Measurements from ENCODE around the gene MXRA8.
"Not testable (repeated sequence)": the region's sequence is repeated elsewhere in the genome, so short reads cannot be mapped to it uniquely, and the experiment has no call there.

MXRA8 gene, protein sequence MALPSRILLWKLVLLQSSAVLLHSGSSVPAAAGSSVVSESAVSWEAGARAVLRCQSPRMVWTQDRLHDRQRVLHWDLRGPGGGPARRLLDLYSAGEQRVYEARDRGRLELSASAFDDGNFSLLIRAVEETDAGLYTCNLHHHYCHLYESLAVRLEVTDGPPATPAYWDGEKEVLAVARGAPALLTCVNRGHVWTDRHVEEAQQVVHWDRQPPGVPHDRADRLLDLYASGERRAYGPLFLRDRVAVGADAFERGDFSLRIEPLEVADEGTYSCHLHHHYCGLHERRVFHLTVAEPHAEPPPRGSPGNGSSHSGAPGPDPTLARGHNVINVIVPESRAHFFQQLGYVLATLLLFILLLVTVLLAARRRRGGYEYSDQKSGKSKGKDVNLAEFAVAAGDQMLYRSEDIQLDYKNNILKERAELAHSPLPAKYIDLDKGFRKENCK

DNA sequence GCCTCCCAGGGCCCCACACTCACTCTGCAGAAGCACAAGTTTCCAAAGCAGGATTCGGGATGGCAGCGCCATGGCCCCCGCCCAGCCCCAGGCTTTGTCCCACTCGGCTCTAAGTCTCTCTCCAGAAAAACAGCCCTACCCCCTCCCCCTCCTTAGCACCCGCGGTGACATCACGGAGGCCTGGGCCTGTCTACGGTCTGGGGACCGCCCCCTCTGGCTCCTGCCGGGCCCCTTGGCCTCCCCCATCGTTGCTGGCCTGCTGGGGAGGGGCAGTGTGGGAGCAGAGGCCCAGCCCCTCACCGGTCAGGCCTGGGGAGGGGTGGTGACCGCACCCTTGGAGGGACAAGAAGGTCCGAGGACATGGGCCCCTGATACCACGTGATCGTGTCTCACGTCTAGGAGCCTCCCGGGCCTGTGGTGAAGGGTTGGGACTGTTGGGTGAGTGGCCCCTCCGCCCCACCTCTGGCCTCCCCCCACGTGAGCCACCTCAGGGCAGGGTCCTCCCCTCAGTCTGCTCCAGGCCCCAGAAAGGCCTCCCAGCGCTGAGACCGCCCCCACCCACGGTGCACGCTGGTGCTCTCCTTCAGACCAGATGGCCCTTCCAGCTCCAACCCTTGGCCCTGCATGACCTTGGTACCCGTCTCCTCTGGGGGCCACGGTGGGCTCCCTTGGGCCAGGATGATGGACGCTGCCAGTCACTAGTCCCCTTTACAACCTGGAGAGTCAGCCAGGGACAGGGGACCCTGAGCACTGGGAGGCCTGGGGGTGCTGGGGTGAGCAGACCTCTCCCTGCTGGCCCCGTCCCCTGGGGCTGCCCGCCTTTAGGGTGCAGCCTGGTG lies at the start of gene MXRA8:
TSS of gene MXRA8 (minus strand) at position 123 of the 839 bp plus-strand sequence. CDS start at position 72, 51 bp downstream.
- no peak for DNase-seq (ENCODE audit: low read depth in 4 of 4, low spot score in 1 of 4)

DNA sequence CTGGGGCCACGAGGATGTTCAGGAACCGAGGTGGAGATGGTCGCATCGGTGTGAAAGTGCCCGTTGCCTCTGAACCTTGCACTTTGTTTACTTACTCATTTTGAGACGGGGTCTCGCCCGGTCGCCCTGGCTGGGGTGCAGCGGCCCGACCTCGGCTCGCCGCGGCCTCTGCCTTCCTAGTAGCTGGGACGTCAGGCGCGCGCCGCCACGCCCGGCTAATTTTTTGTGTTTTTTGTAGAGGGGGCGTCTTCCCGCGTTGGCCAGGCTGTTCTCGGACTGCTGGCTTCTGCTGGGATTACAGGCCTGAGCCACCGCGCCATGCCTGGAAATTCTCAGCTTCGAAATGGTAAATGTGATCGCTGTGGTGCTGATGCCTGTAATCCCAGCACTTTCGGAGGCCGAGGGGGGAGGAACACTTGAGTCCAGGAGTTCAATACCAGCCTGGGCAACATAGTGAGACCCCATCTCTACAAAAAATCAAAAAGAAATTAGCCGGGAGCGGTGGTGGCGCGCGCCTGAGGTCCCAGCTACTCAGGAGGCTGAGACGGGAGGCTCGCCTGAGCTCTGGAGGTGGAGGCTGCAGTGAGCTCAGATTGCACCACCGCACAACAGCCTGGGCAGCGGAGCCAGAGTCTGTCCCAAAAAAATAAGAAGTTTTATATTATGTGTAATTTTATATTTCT lies 49.4 kb upstream of the MXRA8 start:
- DNase-seq (ENCODE audit: low read depth in 4 of 4, low spot score in 1 of 4) = no peak

DNA sequence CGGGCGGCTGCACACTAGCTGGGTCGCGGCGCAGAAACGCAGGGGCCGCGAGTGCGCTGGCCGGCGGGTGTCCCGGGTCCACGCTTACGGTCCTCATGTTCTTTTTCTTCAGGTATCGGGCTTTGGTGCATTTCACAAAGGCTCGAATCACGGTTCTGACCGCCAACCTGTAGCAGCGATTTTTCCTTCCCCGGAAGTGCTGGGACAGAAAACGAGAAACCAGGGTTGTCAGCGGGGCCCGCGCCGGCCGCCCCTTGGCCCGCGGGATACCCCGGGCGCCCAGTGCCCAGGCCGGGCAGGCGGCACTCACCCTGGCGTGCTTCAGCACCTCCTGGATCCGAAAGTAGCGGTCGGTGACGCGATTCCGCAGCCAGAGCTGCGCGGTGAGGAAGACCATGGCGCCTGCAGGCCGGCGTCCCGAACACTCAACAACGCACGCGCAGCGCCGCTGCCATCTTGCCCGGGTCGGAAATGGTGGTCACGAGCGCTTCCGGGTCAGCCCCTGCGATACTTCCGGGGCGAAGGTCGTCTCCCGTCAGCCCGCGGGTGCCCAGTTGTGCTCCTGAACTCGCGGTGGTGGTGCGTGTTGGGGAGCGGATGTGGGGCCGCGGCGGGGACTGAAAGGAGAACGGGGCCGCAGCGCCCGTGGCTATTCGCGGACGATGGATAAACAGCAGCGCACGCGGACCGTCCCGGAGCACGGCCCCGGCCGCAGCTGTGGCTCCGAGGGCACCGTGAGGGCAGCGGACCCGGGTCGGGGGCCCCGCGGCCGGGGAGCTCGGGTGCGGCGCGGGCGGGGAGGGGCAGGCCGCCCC lies 48.7 kb upstream of the MXRA8 start, which contains the start of gene MRPL20:
TSS of gene MRPL20 (minus strand) at position 473 of the 815 bp plus-strand sequence. CDS start at position 397, 76 bp downstream.
- peak; percentile 86 to 95 (median 90) for DNase-seq (ENCODE audit: low read depth in 4 of 4, low spot score in 1 of 4)

DNA sequence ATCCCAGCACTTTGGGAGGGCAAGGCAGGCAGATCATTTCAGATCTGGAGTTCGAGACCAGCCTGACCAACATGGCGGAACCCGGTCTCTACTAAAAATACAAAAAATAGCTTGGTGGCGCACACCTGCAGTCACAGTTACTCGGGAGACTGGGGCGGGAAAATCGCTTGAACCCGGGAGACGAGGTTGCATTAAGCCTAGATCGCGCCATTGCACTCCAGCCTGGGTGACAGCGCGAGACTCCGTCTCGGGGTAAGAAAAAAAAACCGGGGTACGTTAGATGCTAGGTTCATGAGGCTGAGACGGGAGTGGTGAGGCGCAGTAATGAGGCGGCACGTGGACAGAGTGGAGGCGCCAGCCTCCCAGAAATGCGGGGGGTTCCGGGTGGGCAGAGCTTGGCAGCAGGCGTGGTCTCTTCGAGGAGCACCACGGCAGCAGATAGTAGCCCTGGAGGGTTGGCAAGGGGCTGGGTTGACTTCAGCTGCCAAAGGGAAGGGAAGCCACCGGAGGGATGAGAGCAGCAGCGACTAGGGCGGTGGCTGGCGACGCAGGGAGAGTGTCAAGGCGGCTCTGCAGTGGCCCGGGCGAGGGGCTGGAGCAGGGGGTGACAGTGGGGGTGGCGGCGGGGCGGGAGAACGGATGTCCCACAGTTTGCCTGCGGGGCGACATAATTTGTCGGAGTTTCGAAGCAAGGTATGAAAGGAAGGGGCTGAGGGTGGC lies 47.9 kb upstream of the MXRA8 start:
- DNase-seq (ENCODE audit: low read depth in 4 of 4, low spot score in 1 of 4) = no peak

DNA sequence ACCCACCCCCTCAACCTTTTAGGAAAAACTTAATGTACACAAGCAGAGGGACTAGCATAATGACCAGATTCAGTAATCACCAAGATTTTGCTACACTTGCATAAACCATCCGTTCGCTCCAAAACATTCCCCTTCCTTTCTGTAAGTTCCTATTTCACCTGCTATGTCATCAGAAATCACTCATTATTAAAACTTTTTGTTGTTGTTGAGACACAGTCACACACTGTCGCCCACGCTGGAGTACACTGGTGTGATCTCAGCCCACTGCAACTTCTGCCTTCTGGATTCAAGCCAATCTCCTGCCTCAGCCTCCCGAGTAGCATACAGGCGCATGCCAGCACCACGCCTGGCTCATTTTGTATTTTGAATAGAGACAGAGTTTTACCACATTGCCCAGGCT lies 45.3 kb upstream of the MXRA8 start:
- DNase-seq (ENCODE audit: low read depth in 4 of 4, low spot score in 1 of 4) = no peak

DNA sequence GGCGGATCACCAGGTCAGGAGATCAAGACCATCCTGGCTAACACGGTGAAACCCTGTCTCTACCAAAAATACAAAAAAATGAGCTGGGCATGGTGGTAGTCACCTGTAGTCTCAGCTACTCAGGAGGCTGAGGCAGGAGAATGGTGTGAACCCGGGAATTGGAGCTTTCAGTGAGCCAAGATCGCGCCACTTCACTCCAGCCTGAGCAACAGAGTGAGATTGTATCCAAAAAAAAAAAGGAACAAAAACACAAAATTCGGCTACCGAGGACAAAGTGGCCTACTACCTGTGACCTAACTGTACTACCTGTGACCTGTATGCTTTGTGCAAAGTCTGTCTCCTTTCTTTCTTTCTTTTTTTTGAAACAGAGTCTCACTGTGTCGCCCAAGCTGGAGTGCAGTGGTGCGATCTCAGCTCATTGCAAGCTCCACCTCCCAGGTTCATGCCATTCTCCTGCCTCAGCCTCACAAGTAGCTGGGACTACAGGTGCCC lies 44.6 kb upstream of the MXRA8 start:
- not testable (repeated sequence) for DNase-seq (ENCODE audit: low read depth in 4 of 4, low spot score in 1 of 4)

DNA sequence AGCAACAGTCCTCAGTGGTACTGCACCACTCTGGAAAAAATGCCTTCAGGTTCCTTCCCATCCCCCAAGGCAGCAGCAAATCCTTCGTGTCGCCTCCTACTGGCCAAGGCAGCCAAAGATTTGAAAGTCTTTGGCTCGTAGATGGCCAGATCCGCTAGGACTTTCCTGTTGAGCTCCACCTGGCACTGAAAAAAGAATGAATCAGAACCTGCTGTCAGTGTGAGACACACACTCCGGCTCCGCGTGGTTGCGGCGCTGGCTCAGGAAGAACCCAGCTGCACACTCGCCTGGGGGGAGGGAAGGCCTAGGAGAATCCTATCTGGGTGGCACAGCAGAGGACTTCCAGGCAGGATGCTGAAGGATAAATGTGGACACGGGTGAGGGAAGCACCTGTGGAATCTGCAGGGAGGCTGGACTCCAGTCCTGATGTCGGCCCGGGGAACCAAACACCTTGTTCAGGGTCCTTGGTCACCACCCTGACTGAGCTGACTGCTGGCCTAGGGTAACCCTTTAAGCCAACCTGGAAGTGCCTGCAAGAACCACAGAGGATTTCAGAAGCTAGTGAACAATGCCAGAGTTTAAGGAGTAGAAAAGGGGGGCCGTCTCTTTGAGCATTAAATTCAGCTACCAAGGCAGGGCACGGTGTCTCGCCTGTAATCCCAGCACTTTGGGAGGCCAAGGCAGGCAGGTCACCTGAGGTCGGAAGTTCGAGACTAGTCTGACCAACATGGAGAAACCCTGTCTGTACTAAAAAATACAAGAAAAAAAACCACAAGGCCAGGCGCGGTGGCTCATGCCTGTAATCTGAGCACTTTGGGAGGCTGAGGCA lies 43.9 kb upstream of the MXRA8 start:
- peak in 2 of 4 experiments; percentile 25 to 31 for DNase-seq (ENCODE audit: low read depth in 4 of 4, low spot score in 1 of 4)

DNA sequence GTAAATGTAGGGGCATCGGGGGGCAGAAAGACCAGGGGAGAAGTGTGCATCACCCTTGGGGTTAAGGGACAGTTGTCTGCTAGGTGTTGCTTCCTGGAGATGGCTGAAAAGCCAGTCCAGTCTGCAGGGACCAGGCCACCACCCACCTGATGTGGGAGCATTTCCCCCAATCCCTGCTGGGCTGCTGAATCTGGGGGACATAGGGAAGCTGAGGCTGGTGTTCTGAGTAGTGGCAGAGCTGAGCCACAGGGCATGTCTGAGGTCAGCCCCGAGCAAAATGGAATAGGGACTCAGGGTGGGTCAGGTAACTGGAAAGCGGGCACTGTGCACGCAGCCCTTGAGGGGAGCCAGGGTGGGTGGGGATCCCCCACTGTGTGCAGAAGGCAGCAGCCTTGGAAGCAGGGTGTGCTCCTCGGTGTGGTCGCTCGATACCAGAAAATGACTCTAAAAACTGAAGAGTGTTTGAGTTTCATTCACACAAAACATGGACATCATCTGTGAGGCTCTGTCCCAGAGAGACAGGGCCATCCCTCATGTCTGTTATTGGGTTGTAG lies 43.2 kb upstream of the MXRA8 start:
- no peak for DNase-seq (ENCODE audit: low read depth in 4 of 4, low spot score in 1 of 4)

DNA sequence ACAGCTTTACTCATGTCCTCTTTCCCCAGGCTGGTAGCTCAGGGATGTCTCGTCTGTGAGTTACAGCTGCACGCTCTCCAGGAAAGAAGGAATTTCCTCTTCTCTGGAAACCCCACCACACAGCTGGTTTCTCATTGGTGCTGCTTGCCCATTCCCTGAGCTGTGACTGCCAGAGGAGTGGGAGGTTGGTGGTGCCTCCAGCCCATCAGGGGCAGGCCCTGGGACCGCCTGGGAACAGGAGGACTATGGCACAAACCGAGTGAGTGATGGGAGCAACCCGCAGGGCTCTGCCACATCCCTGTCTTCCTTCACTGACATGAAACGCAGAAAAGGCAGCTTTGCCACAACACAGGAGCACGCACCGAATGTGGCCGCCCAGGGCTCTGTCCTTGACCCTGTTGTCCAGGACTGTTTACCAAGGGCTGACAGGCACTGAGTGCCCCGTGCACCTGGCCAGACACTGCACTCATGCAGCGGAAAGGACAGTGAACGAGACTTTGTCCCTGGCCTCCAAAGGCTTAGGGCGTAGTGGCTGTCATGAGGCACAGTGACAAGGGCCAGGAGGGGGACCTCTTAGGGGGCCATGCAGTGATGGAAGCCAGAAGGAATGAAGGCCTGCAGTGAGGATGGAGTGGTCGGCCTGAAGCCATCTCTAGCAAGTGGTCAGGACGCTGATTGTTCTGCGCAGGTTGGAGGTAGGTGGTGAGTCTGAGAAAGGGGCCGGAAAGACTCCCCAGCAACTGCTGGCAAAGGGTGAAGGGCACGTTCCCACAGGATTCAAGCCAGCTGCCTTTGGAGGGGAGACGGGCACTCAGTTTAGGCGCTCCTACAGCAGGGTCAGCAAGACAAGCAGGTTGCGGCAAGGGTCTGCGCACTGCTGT lies 42.5 kb upstream of the MXRA8 start:
- no peak for DNase-seq (ENCODE audit: low read depth in 4 of 4, low spot score in 1 of 4)

DNA sequence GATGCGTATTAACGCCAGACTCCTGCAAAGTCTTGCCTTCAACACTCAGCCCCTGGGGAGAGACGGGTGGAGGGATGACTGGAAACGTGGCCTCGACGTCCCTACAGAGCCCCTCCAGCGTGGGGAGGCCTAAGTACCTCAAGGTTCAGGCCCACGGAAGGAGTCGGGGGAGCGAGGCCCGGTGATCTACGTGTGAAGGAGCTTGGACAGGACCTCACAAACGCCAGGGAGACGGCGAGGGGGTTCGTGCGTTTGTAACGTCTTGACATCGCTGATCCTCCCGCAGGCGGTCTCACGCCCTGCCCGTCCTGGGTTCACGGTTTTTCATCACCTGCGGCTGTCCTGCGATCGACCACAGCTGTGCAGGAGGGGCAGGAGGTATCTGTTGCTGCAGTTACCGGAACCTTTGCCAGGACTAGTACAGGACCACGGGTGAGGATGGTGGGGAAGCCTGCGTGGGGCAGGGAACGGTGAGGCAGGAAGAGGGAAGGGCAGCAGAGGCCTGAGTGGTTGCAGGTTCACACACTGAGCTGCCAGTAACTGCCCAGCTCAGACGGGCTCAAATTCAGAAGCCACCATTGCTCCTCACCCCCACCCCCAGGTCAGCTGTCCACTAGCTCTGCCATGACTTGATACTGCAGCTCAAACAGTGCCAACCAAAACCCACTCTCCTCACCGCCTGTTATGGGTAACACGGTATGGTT lies 41.7 kb upstream of the MXRA8 start:
- DNase-seq (ENCODE audit: low read depth in 4 of 4, low spot score in 1 of 4) = peak in 1 of 4 experiments; percentile 25

DNA sequence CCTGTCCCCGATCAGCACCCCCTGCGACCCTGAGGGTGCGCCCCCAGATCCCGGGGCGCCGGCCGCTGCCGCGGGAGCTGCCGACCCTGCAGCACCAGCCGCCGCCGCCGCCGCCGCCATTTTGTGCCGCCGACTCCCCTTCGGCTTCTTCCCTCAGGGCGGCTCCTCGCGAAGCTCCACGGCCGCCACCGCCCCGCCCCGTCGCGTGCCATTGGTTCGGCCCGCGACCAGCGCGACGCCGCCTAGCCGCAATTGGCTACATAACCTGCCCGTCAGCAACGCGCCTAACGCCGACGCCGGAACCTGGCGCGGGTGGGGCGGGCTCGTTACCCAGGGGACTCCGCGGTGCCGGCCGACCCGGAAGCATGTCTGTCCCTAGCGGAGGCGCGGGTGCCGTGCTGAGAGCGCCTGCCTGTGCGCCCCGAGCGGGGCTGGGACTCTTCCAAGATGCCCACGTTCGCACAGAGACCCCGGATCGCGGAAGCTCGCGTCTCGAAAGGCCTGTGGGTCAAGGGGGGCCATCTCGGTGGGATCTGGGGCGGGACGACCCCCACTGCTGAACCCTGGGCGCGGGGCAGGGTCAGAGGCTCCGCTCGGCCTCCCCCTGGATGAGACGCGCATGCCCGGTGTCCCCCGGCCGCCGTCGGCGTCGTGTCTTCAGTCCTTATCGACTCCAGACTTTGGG lies 41.0 kb upstream of the MXRA8 start, which contains the start of gene CCNL2:
TSS of gene CCNL2 (minus strand) at position 149 of the 685 bp plus-strand sequence. CDS start at position 120, 29 bp downstream.
- DNase-seq (ENCODE audit: low read depth in 4 of 4, low spot score in 1 of 4) = peak; percentile 97 to 99 (median 98)

DNA sequence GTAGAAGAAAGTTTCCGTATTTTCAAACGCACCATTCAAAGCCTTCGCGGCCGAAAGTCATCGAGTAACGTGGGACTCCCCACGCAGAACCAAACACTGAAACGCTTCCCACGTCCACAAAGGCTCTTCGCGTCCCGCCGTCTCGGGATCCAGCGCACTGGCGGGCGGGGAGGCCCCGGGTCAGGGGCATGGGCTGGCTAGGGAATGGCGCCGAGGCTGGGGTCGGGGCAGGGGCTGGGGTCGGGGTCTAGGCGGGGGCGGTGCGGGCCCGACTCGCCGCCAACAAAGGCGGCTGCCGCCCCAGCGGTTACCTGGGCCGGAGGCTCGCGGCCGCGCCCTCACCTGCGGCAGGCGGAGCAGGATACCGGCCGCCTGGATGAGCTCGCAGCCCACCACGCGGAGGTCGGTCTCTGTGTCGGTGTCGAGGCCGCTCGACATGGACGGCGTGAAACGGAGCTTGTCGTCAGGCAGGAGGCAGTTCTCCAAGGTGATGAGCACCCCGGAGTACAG lies 40.4 kb upstream of the MXRA8 start:
- no peak for DNase-seq (ENCODE audit: low read depth in 4 of 4, low spot score in 1 of 4)

DNA sequence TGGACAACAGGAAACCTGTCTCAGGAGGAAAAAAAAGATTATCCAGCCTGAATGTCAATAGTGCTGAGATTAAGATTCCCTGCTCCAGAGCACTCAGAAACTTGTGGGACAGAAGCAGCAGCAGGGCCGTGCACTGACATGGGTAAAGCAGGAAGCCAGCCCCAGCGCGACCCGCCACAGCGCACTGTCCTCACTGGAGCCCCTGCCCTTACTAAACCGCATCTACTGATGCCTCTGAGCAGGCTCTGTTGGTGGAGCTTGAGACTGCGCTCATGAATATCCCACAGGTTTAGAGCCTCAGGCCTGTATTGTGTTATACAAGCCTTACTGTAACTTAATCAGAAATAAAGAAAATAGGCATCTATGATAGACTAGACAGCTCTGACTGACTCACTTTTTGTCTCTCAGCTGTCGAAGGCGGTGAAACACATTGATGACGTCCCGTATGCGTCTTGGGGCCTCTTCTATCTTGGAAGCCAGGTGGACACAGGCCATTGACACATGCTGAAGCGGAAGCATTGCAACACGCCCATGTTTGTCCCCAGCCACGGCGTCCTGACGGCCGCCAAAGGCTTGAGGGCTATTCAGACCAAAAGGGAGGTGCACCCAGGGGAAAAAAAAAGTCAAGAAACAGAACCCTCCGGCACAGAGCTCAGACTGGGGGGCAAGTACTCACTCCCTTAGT lies 39.6 kb upstream of the MXRA8 start:
- DNase-seq (ENCODE audit: low read depth in 4 of 4, low spot score in 1 of 4) = no peak

DNA sequence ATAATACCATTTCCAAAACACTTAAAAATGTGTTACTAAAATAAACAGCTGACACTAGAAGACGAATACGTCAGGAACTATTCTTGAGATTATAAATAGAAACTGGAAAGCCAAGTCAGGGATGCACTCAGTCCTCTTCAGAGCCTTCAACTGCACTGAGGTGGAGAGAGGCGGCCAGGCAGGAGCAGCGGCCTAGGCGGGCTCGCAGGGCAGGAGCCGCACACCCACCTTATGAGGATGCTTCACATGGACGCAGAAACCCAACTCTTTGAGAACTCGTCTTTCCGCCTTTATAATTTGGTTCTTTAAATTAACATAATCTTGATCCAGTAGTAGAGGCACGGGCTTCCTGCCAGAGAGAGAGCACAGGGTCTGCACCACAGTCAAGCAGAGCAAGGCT lies 36.8 kb upstream of the MXRA8 start:
- DNase-seq (ENCODE audit: low read depth in 4 of 4, low spot score in 1 of 4) = no peak

DNA sequence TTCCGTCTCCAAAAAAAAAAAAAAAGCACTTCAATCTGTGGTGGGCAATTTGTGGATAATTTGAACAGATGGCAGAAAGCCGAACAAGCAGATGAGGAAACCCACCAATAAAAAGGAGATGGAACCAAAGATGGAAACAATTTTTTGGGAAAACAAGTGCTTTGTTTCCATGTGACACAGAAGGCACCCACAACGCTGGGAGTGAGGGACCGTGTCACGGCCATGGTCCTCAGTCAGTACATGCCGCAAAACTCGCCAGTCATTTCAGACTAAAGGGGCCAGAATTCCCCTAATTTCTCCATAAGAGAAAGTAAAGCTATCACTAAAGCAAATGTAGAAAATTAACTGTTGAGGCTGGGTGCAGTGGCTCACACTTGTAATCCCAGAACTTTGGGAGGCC lies 35.8 kb upstream of the MXRA8 start:
- no peak for DNase-seq (ENCODE audit: low read depth in 4 of 4, low spot score in 1 of 4)

Data from stimulated activated CD4-positive, alpha-beta T cell treated with anti-CD3 and anti-CD28 coated beads, Interleukin-1b, Interleukin-23, amount 100 ng/mL, for 24 hours (primary cell).